Lower leg skin (tissue), 4 donors: Measurements from ENCODE around the gene SPACA4. TPM values are rescaled to one million over a fixed set of nuclear protein-coding genes. Genes with fewer than 3 reads are reported as not detected.

Experiments
- DNase-seq, 2 donors: peaks; one replicate each; pipeline ENCODE4 v3.0.0-alpha.2; 2019; ENCODE audit warnings: low spot score in 2 of 2
- H3K4me3 ChIP-seq: fragments of 200-600 bp; sonication (generic); 2 replicates; pipeline ENCODE4 v1.5.1; 2017; ENCODE audit warnings: mild to moderate bottlenecking, low read depth; ENCODE audit not compliant: poor library complexity, severe bottlenecking
- POLR2A ChIP-seq, 2 donors: fragments of 450-650 bp; IDR thresholded peaks; one replicate each; pipeline ENCODE4 v1.6.1; 2016 to 2017; ENCODE audit warnings: antibody characterized with exemption in 2 of 2, mild to moderate bottlenecking in 1 of 2, moderate library complexity in 1 of 2
- WGBS, 2 donors: methylation state at CpG; one replicate each; pipeline ENCODE4 v1.1.5; 2018; 5-methylcytosine and 5-hydroxymethylcytosine counted together
- intact Hi-C: fragments of 100-400 bp; cut with DNase I; formaldehyde crosslinking; loops from one replicate; pipeline ENCODE4 v1.15.0; 2023; ENCODE audit warnings: low total_unique reads
- total RNA-seq, 4 donors: library from RNA; depleted of rRNA; stranded (reverse); fragments of >200 nt; gene quantifications; one replicate each; pipeline ENCODE4 v1.1.0, GENCODE V29; 2016
- TF ChIP-seq, protein P1 (sequence below), 3 donors: fragments of 450-650 bp; IDR thresholded peaks; one replicate each; pipeline ENCODE4 v1.5.1; 2016; ENCODE audit warnings: antibody characterized with exemption in 3 of 3, mild to moderate bottlenecking in 3 of 3, moderate library complexity in 2 of 3

Gene SPACA4
- total RNA-seq, 4 donors from 2014 or later, result 1.7 to 2.1 TPM; not detected in 2

DNA sequence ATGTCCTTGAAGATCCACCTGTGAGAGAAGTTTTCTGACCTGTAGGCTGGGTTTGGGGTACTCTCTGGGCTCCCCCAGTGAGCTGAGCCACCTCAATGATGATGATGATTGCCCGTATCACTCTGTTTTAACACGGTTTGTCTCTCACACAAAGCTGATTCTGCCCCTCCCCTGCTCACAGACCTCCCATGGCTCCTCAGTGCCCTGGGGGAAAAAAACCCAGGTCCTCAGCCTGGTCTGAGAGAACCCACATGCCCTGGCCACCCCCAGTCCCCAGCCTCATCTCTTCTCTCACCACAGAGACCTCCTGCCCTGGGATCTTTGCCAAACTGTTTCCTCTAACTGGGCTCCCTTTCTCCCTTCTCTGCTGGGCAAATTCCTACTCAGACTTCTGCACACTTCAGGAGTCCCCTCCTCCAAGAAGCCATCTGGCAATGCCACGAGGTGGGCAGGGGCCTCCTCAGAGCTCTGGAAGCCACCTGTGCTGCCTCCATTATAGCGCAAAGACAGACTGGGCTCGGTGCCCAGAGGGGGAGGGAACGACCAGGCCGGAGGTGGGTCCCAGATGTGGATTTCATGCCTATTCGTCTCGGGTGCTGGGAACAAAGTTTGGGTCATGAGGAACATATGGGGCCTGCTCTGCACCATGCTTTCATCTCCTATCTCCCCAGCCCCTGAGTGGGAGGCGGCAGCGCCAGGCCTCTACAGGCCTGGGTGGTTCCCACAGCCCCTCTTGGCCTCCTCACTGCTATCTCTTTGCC, 47.9 kb downstream of the SPACA4 start:
- H3K4me3 ChIP-seq, result no peak overlapping the region
- no peak for DNase-seq
- intact Hi-C loops, result no loop called here
- 43 to 48% methylated on average over 11 of the region's 11 CpGs for WGBS, 2 donors
- TF ChIP-seq POLR2A (IDR thresholded peaks at IDR 0.05), result no peak
- TF ChIP-seq, protein P1, sequence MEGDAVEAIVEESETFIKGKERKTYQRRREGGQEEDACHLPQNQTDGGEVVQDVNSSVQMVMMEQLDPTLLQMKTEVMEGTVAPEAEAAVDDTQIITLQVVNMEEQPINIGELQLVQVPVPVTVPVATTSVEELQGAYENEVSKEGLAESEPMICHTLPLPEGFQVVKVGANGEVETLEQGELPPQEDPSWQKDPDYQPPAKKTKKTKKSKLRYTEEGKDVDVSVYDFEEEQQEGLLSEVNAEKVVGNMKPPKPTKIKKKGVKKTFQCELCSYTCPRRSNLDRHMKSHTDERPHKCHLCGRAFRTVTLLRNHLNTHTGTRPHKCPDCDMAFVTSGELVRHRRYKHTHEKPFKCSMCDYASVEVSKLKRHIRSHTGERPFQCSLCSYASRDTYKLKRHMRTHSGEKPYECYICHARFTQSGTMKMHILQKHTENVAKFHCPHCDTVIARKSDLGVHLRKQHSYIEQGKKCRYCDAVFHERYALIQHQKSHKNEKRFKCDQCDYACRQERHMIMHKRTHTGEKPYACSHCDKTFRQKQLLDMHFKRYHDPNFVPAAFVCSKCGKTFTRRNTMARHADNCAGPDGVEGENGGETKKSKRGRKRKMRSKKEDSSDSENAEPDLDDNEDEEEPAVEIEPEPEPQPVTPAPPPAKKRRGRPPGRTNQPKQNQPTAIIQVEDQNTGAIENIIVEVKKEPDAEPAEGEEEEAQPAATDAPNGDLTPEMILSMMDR (IDR thresholded peaks at IDR 0.05), result no peak

DNA sequence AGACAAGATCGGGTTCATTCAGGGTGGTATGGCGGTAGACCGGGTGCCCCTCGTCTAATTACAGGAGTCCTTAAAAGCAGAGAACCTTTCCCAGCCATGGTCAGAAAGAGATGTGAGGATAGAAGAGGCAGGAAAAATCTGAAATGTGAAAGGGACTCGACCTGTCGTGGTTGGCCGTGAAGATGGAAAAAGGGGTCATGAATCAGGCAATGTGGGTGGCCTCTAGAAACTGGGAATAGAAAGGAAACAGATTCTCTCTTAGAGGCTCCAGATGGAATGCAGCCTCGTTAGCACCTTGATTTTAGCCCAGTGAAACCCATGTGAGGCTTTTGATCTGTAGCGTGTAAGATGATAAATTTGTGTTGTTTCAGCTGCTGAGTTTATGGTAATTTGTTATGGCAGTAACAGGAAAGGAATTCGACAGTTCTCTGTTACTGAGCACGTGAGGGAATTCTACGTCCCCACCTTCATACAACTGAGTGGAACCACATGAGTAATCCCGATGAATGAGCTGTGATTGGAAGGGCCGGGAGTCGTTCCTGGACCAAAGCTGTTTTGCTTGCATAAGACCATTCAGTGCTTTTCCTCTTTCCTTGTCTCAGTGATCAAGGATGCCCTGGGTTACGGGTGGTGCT, 50.4 kb downstream of the SPACA4 start:
- no peak for TF ChIP-seq POLR2A (IDR thresholded peaks at IDR 0.05)
- TF ChIP-seq, protein P1 (IDR thresholded peaks at IDR 0.05), result no peak
- peak in 1 of 2 donors; percentile 34 for DNase-seq
- H3K4me3 ChIP-seq, result no peak overlapping the region
- intact Hi-C loops, result no loop called here
- 41 to 50% methylated on average over 16 of the region's 16 CpGs for WGBS, 2 donors

Other genes with a start within 250 kb of the SPACA4 start
- 10 to 100 TPM in 1 of 4 donors, 1 to 10 TPM in 3; 6.7 to 21.0 (median 8.7) TPM for gene TMEM143, start 242.8 kb upstream of the SPACA4 start, total RNA-seq
- not detected for gene SYNGR4, start 242.4 kb upstream of the SPACA4 start, total RNA-seq
- 10 to 100 TPM; 71.3 to 99.6 (median 80.3) TPM for gene KDELR1, start 215.2 kb upstream of the SPACA4 start, total RNA-seq
- under 1 TPM; 0.17 to 0.47 (median 0.42) TPM for gene GRIN2D, start 213.1 kb upstream of the SPACA4 start, total RNA-seq
- 10 to 100 TPM; 33.3 to 44.4 (median 39.3) TPM for gene GRWD1, start 160.8 kb upstream of the SPACA4 start, total RNA-seq
- 1 to 10 TPM in 3 of 4 donors, under 1 TPM in 1; 0.86 to 4.7 (median 1.4) TPM for gene KCNJ14, start 151.2 kb upstream of the SPACA4 start, total RNA-seq
- 100 to 1,000 TPM in 1 of 4 donors, 10 to 100 TPM in 3; 67.7 to 162 (median 78.2) TPM for gene CYTH2, start 137.4 kb upstream of the SPACA4 start, total RNA-seq
- 1 to 10 TPM; 5.3 to 6.7 (median 5.8) TPM for gene LMTK3, start 94.9 kb upstream of the SPACA4 start, total RNA-seq
- gene SULT2B1, start 54.6 kb upstream of the SPACA4 start, total RNA-seq, result 100 to 1,000 TPM; 119 to 191 (median 166) TPM
- 1 to 10 TPM in 2 of 4 donors, under 1 TPM in 2; 0.53 to 8.2 (median 3.8) TPM for gene FAM83E, start 8.3 kb downstream of the SPACA4 start, total RNA-seq
- gene RPL18, start 12.4 kb downstream of the SPACA4 start, total RNA-seq, result 1,000 to 10,000 TPM; 3,252 to 5,828 (median 3,870) TPM
- 1 to 10 TPM; 2.2 to 8.8 (median 6.1) TPM for gene SPHK2, start 12.8 kb downstream of the SPACA4 start, total RNA-seq
- 10 to 100 TPM; 21.1 to 41.6 (median 24.8) TPM for gene DBP, start 30.6 kb downstream of the SPACA4 start, total RNA-seq
- gene CA11, start 39.4 kb downstream of the SPACA4 start, total RNA-seq, result 10 to 100 TPM in 3 of 4 donors, 1 to 10 TPM in 1; 7.3 to 37.5 (median 10.3) TPM
- gene NTN5, start 66.3 kb downstream of the SPACA4 start, total RNA-seq, result 1 to 10 TPM in 1 of 4 donors, under 1 TPM in 2, not detected in 1; 0.47 to 1.9 (median 0.58) TPM
- gene FUT2, start 89.2 kb downstream of the SPACA4 start, total RNA-seq, result 10 to 100 TPM in 3 of 4 donors, 1 to 10 TPM in 1; 8.5 to 14.9 (median 11.5) TPM
- under 1 TPM; 0.42 to 0.74 (median 0.63) TPM for gene MAMSTR, start 113.0 kb downstream of the SPACA4 start, total RNA-seq
- gene RASIP1, start 133.9 kb downstream of the SPACA4 start, total RNA-seq, result 10 to 100 TPM in 2 of 4 donors, 1 to 10 TPM in 2; 4.7 to 16.8 (median 11.4) TPM
- not detected for gene IZUMO1, start 140.2 kb downstream of the SPACA4 start, total RNA-seq
- 1 to 10 TPM; 1.7 to 4.9 (median 3.5) TPM for gene FUT1, start 145.9 kb downstream of the SPACA4 start, total RNA-seq
- not detected for gene FGF21, start 148.8 kb downstream of the SPACA4 start, total RNA-seq
- gene BCAT2, start 204.3 kb downstream of the SPACA4 start, total RNA-seq, result 10 to 100 TPM; 20.3 to 61.4 (median 38.6) TPM
- gene HSD17B14, start 229.7 kb downstream of the SPACA4 start, total RNA-seq, result 1 to 10 TPM; 1.6 to 6.6 (median 5.4) TPM